ENCODE results near the gene GNS. TPM values are rescaled to one million over a fixed set of nuclear protein-coding genes. Genes with fewer than 3 reads are reported as not detected.

Gene GNS
- total and polyA plus RNA-seq, 10 of the 15 experiments (the other 5 are each of a cell fraction or from before 2014, with no cell fraction given): 4.1 to 33.8 (median 19.1) TPM

- no peak for TF ChIP-seq ZBTB40 (IDR thresholded peaks at IDR 0.05; ENCODE audit: borderline replicate concordance)
- TF ChIP-seq RELA (IDR thresholded peaks at IDR 0.05; ENCODE audit: borderline replicate concordance, partially characterized antibody): no peak
- TF ChIP-seq MTA3 (IDR thresholded peaks at IDR 0.05; ENCODE audit: borderline replicate concordance, low read length): no peak
- TF ChIP-seq NRF1 (conservative IDR thresholded peaks at IDR 0.05; ENCODE audit: low read depth, low read length): no peak
- TF ChIP-seq JUND (IDR thresholded peaks at IDR 0.05; ENCODE audit: low read depth, low read length): no peak
- TF ChIP-seq EGR1 (IDR thresholded peaks at IDR 0.05; ENCODE audit: borderline replicate concordance in 1 of 2, low read depth in 2 of 2, low read length in 2 of 2): no peak
- TF ChIP-seq USF1 (IDR thresholded peaks at IDR 0.05; ENCODE audit: borderline replicate concordance, extremely low read length, insufficient read depth, low read depth, low read length): no peak
- TF ChIP-seq BCLAF1 (IDR thresholded peaks at IDR 0.05): no peak
- no peak for TF ChIP-seq BRCA1 (IDR thresholded peaks at IDR 0.05; ENCODE audit: low read depth, low read length)
- TF ChIP-seq KAT2A (conservative IDR thresholded peaks at IDR 0.05; ENCODE audit: control insufficient read depth, low read depth, low read length): no peak
These were observed 16.8 kb downstream of the GNS start (continued) for GRCh38 chr12:64742416-64742815.

Measured in GM12878 (cell line).